HCT116 (cell line): ENCODE results near the gene NXPH1. TPM values are rescaled to one million over a fixed set of nuclear protein-coding genes. Genes with fewer than 3 reads are reported as not detected.

Experiments
- ATAC-seq: fragments of 200-7000 bp; cut with Tn5 transposase; 2 replicates; pipeline ENCODE4 v1.9.1; 2020; ENCODE audit warnings: mild to moderate bottlenecking, moderate library complexity
- BruUV-seq: library from RNA; stranded (reverse); fragments of 400-500 nt; replicated peaks from 2 replicates; lab custom pipeline; 2021; lab: Mats Ljungman, UMichigan
- CTCF ChIA-PET: fragments of 300-600 bp; sonication (Branson Sonifier 250); formaldehyde crosslinking; loops from one replicate; lab custom pipeline; 2021; ENCODE audit warnings: antibody characterized with exemption; lab: Charles Lee
- POLR2A ChIA-PET: fragments of 300-600, 350-600 bp; sonication (Branson Sonifier 250); formaldehyde crosslinking; loops from one replicate; lab custom pipeline; 2021; ENCODE audit warnings: antibody characterized with exemption; lab: Charles Lee
- RAD21 ChIA-PET, 2 experiments: fragments of 300-600 bp; sonication (Branson Sonifier 250); formaldehyde crosslinking; loops; one replicate each; lab custom pipeline; 2023; ENCODE audit warnings: low total read pairs in 2 of 2; ENCODE audit not compliant: uncharacterized antibody in 2 of 2, unreplicated experiment in 2 of 2, low non-redundant PET in 1 of 2; lab: Charles Lee
- DNase-seq: peaks from one replicate; pipeline ENCODE4 v3.0.0-alpha.2; 2010; ENCODE audit warnings: low read depth, low spot score
- H2AFZ ChIP-seq: fragments of 200-600 bp; shearing (Covaris generic), sonication (generic); 2 replicates; pipeline ENCODE4 v1.6.1; 2017; ENCODE audit warnings: low read depth, mixed run types, mixed read lengths, antibody characterized with exemption, low read length; ENCODE audit not compliant: poor library complexity, severe bottlenecking
- H3K27ac ChIP-seq: 2 replicates; pipeline ENCODE4 v1.5.1; 2012; ENCODE audit warnings: low read depth, low read length
- H3K27me3 ChIP-seq: fragments of 200-600 bp; sonication (generic); 2 replicates; pipeline ENCODE4 v1.6.1; 2016; ENCODE audit warnings: mixed run types, low read length, mixed read lengths; ENCODE audit not compliant: insufficient read depth
- H3K36me3 ChIP-seq, 2 experiments: fragments of 200-500 bp in 1 of 2; fragments of 200-600 bp in 1 of 2; sonication (Bioruptor generic) in 1 of 2; sonication (generic) in 1 of 2; 2 replicates each; pipeline versions ENCODE4 v1.5.1 to v1.6.1; 2014 to 2016; ENCODE audit warnings: low read length in 2 of 2, inconsistent platforms in 1 of 2, mixed read lengths in 1 of 2, mixed run types in 1 of 2; ENCODE audit not compliant: insufficient read depth in 2 of 2, control insufficient read depth in 1 of 2
- H3K4me1 ChIP-seq, 2 experiments: fragments of 200-600 bp in 1 of 2; sonication (generic) in 1 of 2; 2 replicates each; pipeline versions ENCODE4 v1.5.1 to v1.6.1; 2012 to 2017; ENCODE audit warnings: low read length in 2 of 2, inconsistent platforms in 1 of 2, mild to moderate bottlenecking in 1 of 2, mixed read lengths in 1 of 2, mixed run types in 1 of 2, moderate library complexity in 1 of 2; ENCODE audit not compliant: insufficient read depth in 2 of 2, control insufficient read depth in 1 of 2
- H3K4me2 ChIP-seq: fragments of 200-600 bp; sonication (generic); 2 replicates; pipeline ENCODE4 v1.6.1; 2017; ENCODE audit warnings: mixed run types, low read length, mixed read lengths
- H3K4me3 ChIP-seq, 2 experiments: fragments of 200-600 bp in 1 of 2; sonication (generic) in 1 of 2; replicated peaks in 1 of 2; 2 replicates each; pipeline ENCODE4 v1.5.1; 2011 to 2016; ENCODE audit warnings: low read length in 2 of 2, control low read depth in 1 of 2, low read depth in 1 of 2, mild to moderate bottlenecking in 1 of 2, mixed read lengths in 1 of 2, mixed run types in 1 of 2
- H3K79me2 ChIP-seq: fragments of 200-600 bp; sonication (generic); 2 replicates; pipeline ENCODE4 v1.6.1; 2017; ENCODE audit warnings: mild to moderate bottlenecking, mixed run types, low read length, moderate library complexity, mixed read lengths; ENCODE audit not compliant: insufficient read depth
- H3K9ac ChIP-seq: fragments of 200-600 bp; sonication (generic); 2 replicates; pipeline ENCODE4 v1.6.1; 2016; ENCODE audit warnings: low read length, mixed read lengths
- H3K9me2 ChIP-seq: fragments of 200-600 bp; sonication (generic), shearing (Covaris generic); 2 replicates; pipeline ENCODE4 v1.6.1; 2017; ENCODE audit warnings: mixed run types, mild to moderate bottlenecking, moderate library complexity; ENCODE audit not compliant: insufficient read depth
- H3K9me3 ChIP-seq, 2 experiments: fragments of 200-500 bp in 1 of 2; fragments of 200-600 bp in 1 of 2; sonication (Bioruptor generic) in 1 of 2; sonication (generic) in 1 of 2; 2 replicates each; pipeline ENCODE4 v1.6.1; 2014 to 2017; ENCODE audit warnings: low read length in 2 of 2, mixed read lengths in 2 of 2, inconsistent platforms in 1 of 2, low read depth in 1 of 2, mild to moderate bottlenecking in 1 of 2, mixed run types in 1 of 2, moderate library complexity in 1 of 2; ENCODE audit not compliant: control insufficient read depth in 1 of 2, insufficient read depth in 1 of 2
- H4K20me1 ChIP-seq: fragments of 200-600 bp; sonication (generic), shearing (Covaris generic); 2 replicates; pipeline ENCODE4 v1.6.1; 2017; ENCODE audit warnings: mixed run types, mild to moderate bottlenecking, moderate library complexity; ENCODE audit not compliant: insufficient read depth
- ATF3 ChIP-seq: IDR thresholded peaks from 2 replicates; pipeline ENCODE4 v1.6.1; 2012
- CBX3 ChIP-seq: IDR thresholded peaks from 2 replicates; pipeline ENCODE4 v1.6.1; 2012; ENCODE audit warnings: low read depth
- EZH2 ChIP-seq: fragments of 200-600 bp; sonication (generic); IDR thresholded peaks from 2 replicates; pipeline ENCODE4 v1.6.1; 2017; ENCODE audit warnings: antibody characterized with exemption, mixed run types
- EZH2phosphoT487 ChIP-seq: fragments of 200-600 bp; IDR thresholded peaks from 2 replicates; pipeline ENCODE4 v1.6.1; 2018; ENCODE audit warnings: antibody characterized with exemption, borderline replicate concordance
- MAX ChIP-seq: IDR thresholded peaks from 2 replicates; pipeline ENCODE4 v1.6.1; 2012
- SP1 ChIP-seq: IDR thresholded peaks from 2 replicates; pipeline ENCODE4 v1.6.1; 2012; ENCODE audit warnings: low read depth
- TCF7L2 ChIP-seq: IDR thresholded peaks from 2 replicates; pipeline ENCODE4 v1.7.0; 2011; ENCODE audit warnings: borderline replicate concordance, inconsistent platforms; ENCODE audit not compliant: insufficient read depth, insufficient read length; ENCODE audit errors: extremely low read depth
- YY1 ChIP-seq: IDR thresholded peaks from 2 replicates; pipeline ENCODE4 v1.6.1; 2011; ENCODE audit warnings: low read length, low read depth, moderate library complexity, mild to moderate bottlenecking; ENCODE audit not compliant: insufficient replicate concordance; ENCODE audit errors: extremely low read depth
- ZNF274 ChIP-seq: fragments of 200-500 bp; sonication (Bioruptor generic); IDR thresholded peaks from 2 replicates; pipeline ENCODE4 v1.6.1; 2014; ENCODE audit warnings: mild to moderate bottlenecking, low read depth, low read length, inconsistent platforms
- intact Hi-C: fragments of 100-400 bp; cut with micrococcal nuclease; formaldehyde crosslinking; loops from 2 replicates; pipeline ENCODE4 v1.10.0; 2022
- total RNA-seq: library from RNA; stranded (reverse); gene quantifications from one replicate; pipeline ENCODE4 v1.2.1, GENCODE V29; 2021; ENCODE audit not compliant: unreplicated experiment
- TF ChIP-seq, protein P1 (sequence below): IDR thresholded peaks from 2 replicates; pipeline ENCODE4 v1.6.1; 2011; ENCODE audit warnings: mild to moderate bottlenecking, low read length, moderate library complexity; ENCODE audit not compliant: insufficient replicate concordance; ENCODE audit errors: extremely low read depth
- TF ChIP-seq, protein P2 (sequence below): IDR thresholded peaks from 2 replicates; pipeline ENCODE4 v1.6.1; 2012; ENCODE audit warnings: low read depth

NXPH1 gene
- total RNA-seq, 1 experiment from 2014 or later, result 0.17 TPM

GRCh38 chr7:8528311-8528710 is 94.9 kb downstream of the NXPH1 start:
- Histone ChIP-seq H3K36me3 (no peaks in the 10 kb centered on the region), H3K9ac (no peak overlapping the region), H2AFZ (no peak overlapping the region), H3K4me3 (no peak overlapping the region), H3K4me2 (no peak overlapping the region), H3K79me2 (no peaks in the 10 kb centered on the region), H3K4me1 (no peaks in the 10 kb centered on the region), H4K20me1 (no peaks in the 10 kb centered on the region), H3K9me2 (no peaks in the 10 kb centered on the region), H3K9me3 (no peaks in the 10 kb centered on the region), H3K27me3 (no peaks in the 10 kb centered on the region), H3K27ac (no peak overlapping the region)
- ATAC-seq, result no peak
- ChIA-PET CTCF (no interaction called here), POLR2A (no interaction called here), RAD21 (no interaction called here)
- intact Hi-C loops, result no loop called here
- TF ChIP-seq ZNF274 (no peak), EZH2phosphoT487 (no peak), EZH2 (no peak), MAX (no peak), CBX3 (no peak), SP1 (no peak), YY1 (no peak), TCF7L2 (no peak), ATF3 (no peak)
- TF ChIP-seq, protein P1, sequence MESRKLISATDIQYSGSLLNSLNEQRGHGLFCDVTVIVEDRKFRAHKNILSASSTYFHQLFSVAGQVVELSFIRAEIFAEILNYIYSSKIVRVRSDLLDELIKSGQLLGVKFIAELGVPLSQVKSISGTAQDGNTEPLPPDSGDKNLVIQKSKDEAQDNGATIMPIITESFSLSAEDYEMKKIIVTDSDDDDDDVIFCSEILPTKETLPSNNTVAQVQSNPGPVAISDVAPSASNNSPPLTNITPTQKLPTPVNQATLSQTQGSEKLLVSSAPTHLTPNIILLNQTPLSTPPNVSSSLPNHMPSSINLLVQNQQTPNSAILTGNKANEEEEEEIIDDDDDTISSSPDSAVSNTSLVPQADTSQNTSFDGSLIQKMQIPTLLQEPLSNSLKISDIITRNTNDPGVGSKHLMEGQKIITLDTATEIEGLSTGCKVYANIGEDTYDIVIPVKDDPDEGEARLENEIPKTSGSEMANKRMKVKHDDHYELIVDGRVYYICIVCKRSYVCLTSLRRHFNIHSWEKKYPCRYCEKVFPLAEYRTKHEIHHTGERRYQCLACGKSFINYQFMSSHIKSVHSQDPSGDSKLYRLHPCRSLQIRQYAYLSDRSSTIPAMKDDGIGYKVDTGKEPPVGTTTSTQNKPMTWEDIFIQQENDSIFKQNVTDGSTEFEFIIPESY, result no peak
- TF ChIP-seq, protein P2, sequence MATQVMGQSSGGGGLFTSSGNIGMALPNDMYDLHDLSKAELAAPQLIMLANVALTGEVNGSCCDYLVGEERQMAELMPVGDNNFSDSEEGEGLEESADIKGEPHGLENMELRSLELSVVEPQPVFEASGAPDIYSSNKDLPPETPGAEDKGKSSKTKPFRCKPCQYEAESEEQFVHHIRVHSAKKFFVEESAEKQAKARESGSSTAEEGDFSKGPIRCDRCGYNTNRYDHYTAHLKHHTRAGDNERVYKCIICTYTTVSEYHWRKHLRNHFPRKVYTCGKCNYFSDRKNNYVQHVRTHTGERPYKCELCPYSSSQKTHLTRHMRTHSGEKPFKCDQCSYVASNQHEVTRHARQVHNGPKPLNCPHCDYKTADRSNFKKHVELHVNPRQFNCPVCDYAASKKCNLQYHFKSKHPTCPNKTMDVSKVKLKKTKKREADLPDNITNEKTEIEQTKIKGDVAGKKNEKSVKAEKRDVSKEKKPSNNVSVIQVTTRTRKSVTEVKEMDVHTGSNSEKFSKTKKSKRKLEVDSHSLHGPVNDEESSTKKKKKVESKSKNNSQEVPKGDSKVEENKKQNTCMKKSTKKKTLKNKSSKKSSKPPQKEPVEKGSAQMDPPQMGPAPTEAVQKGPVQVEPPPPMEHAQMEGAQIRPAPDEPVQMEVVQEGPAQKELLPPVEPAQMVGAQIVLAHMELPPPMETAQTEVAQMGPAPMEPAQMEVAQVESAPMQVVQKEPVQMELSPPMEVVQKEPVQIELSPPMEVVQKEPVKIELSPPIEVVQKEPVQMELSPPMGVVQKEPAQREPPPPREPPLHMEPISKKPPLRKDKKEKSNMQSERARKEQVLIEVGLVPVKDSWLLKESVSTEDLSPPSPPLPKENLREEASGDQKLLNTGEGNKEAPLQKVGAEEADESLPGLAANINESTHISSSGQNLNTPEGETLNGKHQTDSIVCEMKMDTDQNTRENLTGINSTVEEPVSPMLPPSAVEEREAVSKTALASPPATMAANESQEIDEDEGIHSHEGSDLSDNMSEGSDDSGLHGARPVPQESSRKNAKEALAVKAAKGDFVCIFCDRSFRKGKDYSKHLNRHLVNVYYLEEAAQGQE, result no peak
- no peak for DNase-seq
- BruUV-seq, result no TSS peak
